Left ventricle myocardium inferior (tissue), 1 donor: ENCODE data around the gene DLG2. TPM values are rescaled to one million over a fixed set of nuclear protein-coding genes. Genes with fewer than 3 reads are reported as not detected.

ENCODE experiments used
- DNase-seq: peaks from one replicate; pipeline ENCODE4 v3.0.0-alpha.2; 2020
- H3K27ac ChIP-seq: fragments of 200-600 bp; replicated peaks from 2 replicates; pipeline ENCODE4 v1.8.0; 2021
- H3K27me3 ChIP-seq: fragments of 200-600 bp; 2 replicates; pipeline ENCODE4 v1.8.0; 2021; ENCODE audit warnings: low read depth
- H3K36me3 ChIP-seq: fragments of 200-600 bp; 2 replicates; pipeline ENCODE4 v1.8.0; 2021
- H3K4me1 ChIP-seq: fragments of 200-600 bp; 2 replicates; pipeline ENCODE4 v1.8.0; 2021
- H3K4me3 ChIP-seq: fragments of 200-600 bp; 2 replicates; pipeline ENCODE4 v1.8.0; 2021; ENCODE audit warnings: mild to moderate bottlenecking, moderate library complexity
- H3K9me3 ChIP-seq: fragments of 200-600 bp; replicated peaks from 2 replicates; pipeline ENCODE4 v1.8.0; 2021
- CTCF ChIP-seq: fragments of 200-600 bp; IDR thresholded peaks from 2 replicates; pipeline ENCODE4 v1.8.0; 2021; ENCODE audit warnings: antibody characterized with exemption, mild to moderate bottlenecking, borderline replicate concordance
- intact Hi-C: fragments of 100-400 bp; cut with micrococcal nuclease; formaldehyde crosslinking; loops from one replicate; pipeline ENCODE4 v1.11.0; 2022
- total RNA-seq: library from RNA; stranded (reverse); fragmentation: NEBNext Ultra II Directional; extraction: Animal tissue kit (Norgen Biotek cat#: 25700); gene quantifications from one replicate; pipeline ENCODE4 v1.2.1, GENCODE V29; 2021
- donor health status: DM: no; HTN: yes; CAD: no; lungs with severe emphysema.

DLG2 gene
- total RNA-seq, 1 donor from 2014 or later: 6.5 TPM

GRCh38 chr11:83760932-83761331 is 1866.2 kb downstream of the DLG2 start:
- H3K9me3 ChIP-seq: no peaks in the 10 kb centered on the region
- H3K4me3 ChIP-seq: no peak overlapping the region
- intact Hi-C loops: no loop called here
- no peaks in the 10 kb centered on the region for H3K36me3 ChIP-seq
- TF ChIP-seq CTCF: no peak
- no peak for DNase-seq
- H3K4me1 ChIP-seq: no peaks in the 10 kb centered on the region
- H3K27me3 ChIP-seq: no peaks in the 10 kb centered on the region
- H3K27ac ChIP-seq: no peak overlapping the region

GRCh38 chr11:83759148-83759547 is 1868.0 kb downstream of the DLG2 start:
- H3K36me3 ChIP-seq: no peaks in the 10 kb centered on the region
- no peaks in the 10 kb centered on the region for H3K4me1 ChIP-seq
- no peak overlapping the region for H3K4me3 ChIP-seq
- H3K27ac ChIP-seq: no peak overlapping the region
- intact Hi-C loops: no loop called here
- no peaks in the 10 kb centered on the region for H3K27me3 ChIP-seq
- DNase-seq: no peak
- no peaks in the 10 kb centered on the region for H3K9me3 ChIP-seq
- TF ChIP-seq CTCF: no peak

GRCh38 chr11:83751041-83751440 is 1876.1 kb downstream of the DLG2 start:
- Histone ChIP-seq H3K27ac (no peak overlapping the region), H3K4me3 (no peak overlapping the region), H3K4me1 (no peaks in the 10 kb centered on the region), H3K27me3 (no peaks in the 10 kb centered on the region), H3K36me3 (no peaks in the 10 kb centered on the region), H3K9me3 (peaks cover 2% of the 10 kb centered on the region)
- no peak for TF ChIP-seq CTCF
- intact Hi-C loops: no loop called here
- no peak for DNase-seq

GRCh38 chr11:83746921-83747585 is 1880.1 kb downstream of the DLG2 start:
- Histone ChIP-seq H3K36me3 (no peaks in the 10 kb centered on the region), H3K27ac (no peak overlapping the region), H3K9me3 (peaks cover 17% of the 10 kb centered on the region), H3K4me1 (no peaks in the 10 kb centered on the region), H3K27me3 (no peaks in the 10 kb centered on the region), H3K4me3 (no peak overlapping the region)
- DNase-seq: no peak
- no peak for TF ChIP-seq CTCF
- intact Hi-C loops: no loop called here

GRCh38 chr11:83744620-83745192 is 1882.4 kb downstream of the DLG2 start:
- no peak for DNase-seq
- no peak overlapping the region for H3K4me3 ChIP-seq
- TF ChIP-seq CTCF: no peak
- H3K27ac ChIP-seq: no peak overlapping the region
- no peaks in the 10 kb centered on the region for H3K36me3 ChIP-seq
- intact Hi-C loops: no loop called here
- H3K27me3 ChIP-seq: no peaks in the 10 kb centered on the region
- no peaks in the 10 kb centered on the region for H3K4me1 ChIP-seq
- H3K9me3 ChIP-seq: peaks cover 17% of the 10 kb centered on the region
